GM12874 (cell line): Measurements from ENCODE around the gene GEMIN7.

Experiments used
- TF ChIP-seq, protein P1 (sequence below): IDR thresholded peaks from 2 replicates; pipeline ENCODE4 v1.5.1; 2011; ENCODE audit warnings: low read depth, mild to moderate bottlenecking, control low read depth, low read length, moderate library complexity; ENCODE audit not compliant: insufficient read depth

The GEMIN7 gene

DNA sequence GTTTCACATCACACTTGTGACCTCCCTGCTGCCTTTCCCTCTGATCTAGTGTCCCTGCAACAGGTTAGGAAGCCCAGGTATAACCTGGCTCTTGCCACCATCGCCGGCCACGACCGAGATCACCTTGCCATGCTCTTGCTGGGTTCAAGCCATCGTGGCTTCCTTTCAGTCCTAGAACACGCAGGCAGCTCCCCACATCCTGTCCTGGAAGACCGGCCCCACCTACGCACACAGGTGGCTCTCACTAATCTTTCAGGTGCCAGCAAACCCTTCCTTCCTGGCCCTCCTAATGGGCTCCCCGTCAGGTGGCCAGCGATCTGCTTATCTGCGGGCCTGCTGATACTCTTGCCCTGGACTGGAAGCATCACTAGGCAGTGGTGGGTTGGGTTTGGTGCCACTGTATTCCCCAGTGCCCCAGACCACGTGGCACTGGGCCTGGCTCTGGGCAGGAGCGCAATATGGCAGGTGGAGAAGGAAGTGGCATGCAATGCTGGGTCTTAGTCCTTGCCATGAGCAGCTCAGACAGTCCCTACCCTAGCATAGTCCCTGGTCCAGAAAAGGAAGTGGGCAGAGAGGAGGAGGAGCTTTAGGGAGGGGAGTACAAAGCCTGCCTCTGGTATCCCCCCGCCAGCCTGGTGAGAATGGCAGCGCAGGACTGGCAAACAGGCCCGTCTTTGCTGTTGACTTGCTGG lies 25.7 kb downstream of the GEMIN7 start:
- TF ChIP-seq, protein P1, sequence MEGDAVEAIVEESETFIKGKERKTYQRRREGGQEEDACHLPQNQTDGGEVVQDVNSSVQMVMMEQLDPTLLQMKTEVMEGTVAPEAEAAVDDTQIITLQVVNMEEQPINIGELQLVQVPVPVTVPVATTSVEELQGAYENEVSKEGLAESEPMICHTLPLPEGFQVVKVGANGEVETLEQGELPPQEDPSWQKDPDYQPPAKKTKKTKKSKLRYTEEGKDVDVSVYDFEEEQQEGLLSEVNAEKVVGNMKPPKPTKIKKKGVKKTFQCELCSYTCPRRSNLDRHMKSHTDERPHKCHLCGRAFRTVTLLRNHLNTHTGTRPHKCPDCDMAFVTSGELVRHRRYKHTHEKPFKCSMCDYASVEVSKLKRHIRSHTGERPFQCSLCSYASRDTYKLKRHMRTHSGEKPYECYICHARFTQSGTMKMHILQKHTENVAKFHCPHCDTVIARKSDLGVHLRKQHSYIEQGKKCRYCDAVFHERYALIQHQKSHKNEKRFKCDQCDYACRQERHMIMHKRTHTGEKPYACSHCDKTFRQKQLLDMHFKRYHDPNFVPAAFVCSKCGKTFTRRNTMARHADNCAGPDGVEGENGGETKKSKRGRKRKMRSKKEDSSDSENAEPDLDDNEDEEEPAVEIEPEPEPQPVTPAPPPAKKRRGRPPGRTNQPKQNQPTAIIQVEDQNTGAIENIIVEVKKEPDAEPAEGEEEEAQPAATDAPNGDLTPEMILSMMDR, result no peak

DNA sequence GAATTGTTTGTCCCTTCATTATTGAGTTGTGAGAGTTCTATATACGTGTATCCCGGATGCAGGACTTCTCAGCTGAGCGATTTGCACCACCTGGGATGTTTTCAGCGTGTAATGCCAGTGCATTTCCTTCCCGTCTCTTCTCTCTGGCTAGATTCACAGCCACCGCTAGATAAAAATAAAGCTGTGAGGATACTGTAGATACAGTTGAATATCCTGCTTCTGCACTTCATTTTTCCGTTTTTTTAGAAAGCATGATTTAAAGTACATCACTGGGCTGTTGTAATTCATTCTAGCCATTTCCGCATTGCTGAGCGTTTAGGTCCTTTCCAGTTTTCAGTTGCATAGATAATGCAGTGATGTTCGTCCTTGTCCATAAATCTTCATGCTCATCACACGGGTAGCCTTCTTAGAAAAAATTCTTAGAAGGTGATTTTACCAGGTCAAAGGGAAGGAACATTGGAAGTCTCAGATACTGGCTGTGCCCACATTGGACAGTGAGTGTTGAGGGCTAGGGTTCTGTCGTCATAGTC lies 28.6 kb downstream of the GEMIN7 start:
- TF ChIP-seq, protein P1, result no peak

DNA sequence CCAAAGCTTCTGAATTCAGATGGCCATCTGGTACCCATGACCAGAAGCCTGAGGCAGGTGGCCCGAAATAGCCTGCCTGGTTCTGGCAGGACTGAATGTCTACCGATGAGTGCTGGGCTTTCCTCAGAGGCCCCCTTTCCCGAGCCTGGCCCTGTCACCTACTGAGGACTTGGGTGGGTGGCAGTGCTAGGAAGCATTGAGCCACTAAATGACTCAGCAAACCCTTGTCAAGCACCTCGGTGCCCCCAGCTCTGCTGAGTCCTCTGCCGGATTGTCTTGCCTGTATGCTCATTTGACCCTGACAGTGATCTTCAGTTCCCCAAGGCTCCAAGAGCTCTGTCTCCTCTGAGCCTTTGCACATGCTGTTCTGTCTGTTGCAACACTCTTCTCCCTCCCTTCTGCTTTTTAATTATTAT lies 31.8 kb downstream of the GEMIN7 start:
- TF ChIP-seq, protein P1, result no peak

DNA sequence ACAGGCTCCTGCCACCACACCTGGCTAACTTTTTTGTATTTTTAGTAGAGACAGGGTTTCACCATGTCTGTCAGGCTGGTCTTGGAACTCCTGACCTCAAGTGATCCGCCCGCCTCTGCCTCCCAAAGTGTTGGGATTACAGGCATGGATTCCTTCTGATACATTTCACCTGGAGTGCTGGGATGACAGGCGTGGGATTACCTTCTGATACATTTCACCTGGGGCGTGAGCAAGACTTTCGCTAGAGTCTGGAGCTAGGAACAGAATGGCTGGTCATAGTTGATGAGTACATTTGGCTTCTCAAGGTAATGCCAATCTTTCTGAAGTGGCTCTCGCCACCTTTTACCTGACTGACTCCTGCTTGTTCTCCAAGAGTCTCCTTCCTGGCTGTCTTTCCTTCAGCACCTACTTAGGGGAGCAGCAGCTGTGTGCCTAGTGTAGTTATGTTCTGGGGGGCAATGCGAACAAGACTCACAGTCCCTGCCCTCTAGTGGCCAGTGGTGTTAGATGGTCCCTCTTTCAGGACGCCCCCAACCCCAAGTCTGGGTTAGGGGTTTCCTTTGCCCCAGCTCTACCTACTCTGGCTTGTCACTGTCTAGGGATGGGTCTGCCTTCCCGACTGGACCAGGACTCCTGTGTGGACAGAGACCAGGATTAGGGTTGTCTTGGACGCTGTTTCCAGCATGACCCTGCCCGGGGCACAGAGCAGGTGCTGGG lies 33.2 kb downstream of the GEMIN7 start:
- TF ChIP-seq, protein P1, result no peak

DNA sequence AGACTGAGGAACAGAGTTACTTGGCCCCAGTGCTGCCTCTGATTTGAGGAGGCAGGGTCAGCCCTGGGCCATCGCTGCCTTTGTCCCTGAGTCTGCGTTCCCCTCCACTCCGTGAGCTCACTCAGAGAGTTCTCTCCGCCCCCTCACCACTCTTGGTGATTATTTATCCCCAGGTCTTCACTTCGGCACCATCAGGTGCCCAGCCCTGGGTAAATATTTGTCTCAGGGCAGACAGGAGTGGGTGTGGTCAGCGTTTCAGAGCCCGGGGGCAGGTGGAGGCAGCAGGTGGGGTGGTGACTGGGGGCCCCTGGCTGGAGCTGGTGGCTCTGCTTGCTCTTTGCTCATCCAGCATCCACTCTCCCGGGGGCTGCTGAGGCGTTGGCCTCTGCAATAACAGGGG lies 34.6 kb downstream of the GEMIN7 start:
- TF ChIP-seq, protein P1, result no peak

DNA sequence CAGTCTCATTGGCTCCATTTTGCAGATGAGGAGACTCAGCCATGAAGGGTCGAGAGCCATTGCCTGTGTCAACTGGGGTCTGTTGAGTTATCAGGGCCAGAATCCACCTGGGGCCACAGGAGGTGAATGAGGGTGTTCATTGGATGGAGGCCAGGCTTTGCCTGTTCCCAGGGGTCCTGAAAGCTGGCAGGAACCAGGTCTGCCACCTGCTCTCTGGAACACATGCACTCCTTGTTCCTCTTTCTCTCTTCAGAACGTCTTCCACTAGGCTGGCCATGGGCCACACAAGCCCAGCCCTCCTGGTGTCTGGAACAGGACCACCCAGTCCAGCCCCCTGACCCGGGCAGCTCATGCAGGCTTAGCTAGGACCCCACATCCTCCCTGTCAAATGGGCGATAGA lies 35.1 kb downstream of the GEMIN7 start:
- TF ChIP-seq, protein P1, result no peak

DNA sequence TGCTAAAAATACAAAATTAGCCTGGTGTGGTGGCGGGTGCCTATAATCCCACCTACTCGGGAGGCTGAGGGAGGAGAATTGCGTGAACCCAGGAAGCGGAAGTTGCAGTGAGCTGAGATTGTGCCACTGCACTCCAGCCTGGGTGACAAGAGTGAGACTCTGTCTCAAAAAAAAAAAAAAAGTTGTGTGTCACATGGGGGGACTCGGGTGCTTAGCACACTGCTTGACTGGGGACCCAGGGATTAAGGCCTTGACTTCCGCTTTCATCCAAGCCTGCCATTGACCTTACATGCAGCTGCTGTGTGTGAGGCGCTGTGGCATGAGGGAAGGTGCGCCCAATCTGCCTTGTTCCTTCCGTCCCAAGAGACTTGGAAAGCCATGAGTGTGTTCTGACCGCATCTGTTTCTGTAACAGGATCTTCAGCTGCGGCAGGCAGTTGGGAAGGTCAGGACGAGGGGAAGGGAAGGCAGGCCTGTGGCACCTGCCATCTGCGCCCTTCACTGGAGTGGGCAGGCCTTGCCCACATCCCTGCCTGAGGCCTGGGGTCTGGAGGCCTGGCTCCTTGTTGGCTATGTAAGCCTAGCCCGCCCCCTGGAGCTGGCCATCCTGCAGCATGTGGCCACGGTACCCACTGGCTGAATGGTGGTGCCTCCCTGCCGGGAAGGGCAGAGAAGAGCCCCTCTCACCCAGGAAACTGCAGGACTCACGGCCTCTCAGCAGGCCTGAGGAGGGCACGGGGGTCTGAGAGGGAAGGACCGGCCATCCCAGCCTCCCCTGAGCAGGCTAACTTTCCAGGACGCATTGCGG lies 37.0 kb downstream of the GEMIN7 start:
- TF ChIP-seq, protein P1, result no peak
